NB4 (cell line): ENCODE measurements around the gene UBN2.

Experiments used
- CTCF ChIP-seq: IDR thresholded peaks from one replicate; pipeline ENCODE4 v1.5.1; 2012; ENCODE audit warnings: low read depth, low read length
- MAX ChIP-seq: IDR thresholded peaks from 2 replicates; pipeline ENCODE4 v1.6.1; 2011; ENCODE audit warnings: low read depth, low read length
- MYC ChIP-seq: IDR thresholded peaks from 2 replicates; pipeline ENCODE4 v1.6.1; 2011; ENCODE audit warnings: low read depth, low read length
- POLR2A ChIP-seq: IDR thresholded peaks from 2 replicates; pipeline ENCODE4 v1.6.1; 2011; ENCODE audit warnings: mild to moderate bottlenecking; ENCODE audit not compliant: insufficient read length; ENCODE audit errors: extremely low read depth

GRCh38 chr7:139246905-139247304 is 15.9 kb downstream of the UBN2 start:
- no peak for TF ChIP-seq CTCF
- no peak for TF ChIP-seq POLR2A
- TF ChIP-seq MYC, result no peak
- TF ChIP-seq MAX, result no peak
